ENCODE data around the gene WDR90.

WDR90 gene

GRCh38 chr16:670485-671352 is 21.6 kb downstream of the WDR90 start:
- H3K4me3 ChIP-seq = no peak overlapping the region

GRCh38 chr16:671353-672131 is 22.4 kb downstream of the WDR90 start:
- Histone ChIP-seq H3K4me3 (no peak overlapping the region), H3K27ac (no peak overlapping the region)
- DNase-seq (ENCODE audit: low spot score) = no peak
- no peak for TF ChIP-seq CTCF (IDR thresholded peaks at IDR 0.05)

More at GRCh38 chr16:670485-671352, 21.6 kb downstream of the WDR90 start:
- DNase-seq (ENCODE audit: low spot score) = no peak
- no peak for TF ChIP-seq CTCF (IDR thresholded peaks at IDR 0.05)
- H3K27ac ChIP-seq = no peak overlapping the region

- Histone ChIP-seq H3K27ac (no peak overlapping the region), H3K4me3 (no peak overlapping the region)
- no peak for TF ChIP-seq CTCF (IDR thresholded peaks at IDR 0.05)
- DNase-seq (ENCODE audit: low spot score) = no peak
These were observed 23.2 kb downstream of the WDR90 start for GRCh38 chr16:672371-672770.

- TF ChIP-seq CTCF (IDR thresholded peaks at IDR 0.05) = no peak
- Histone ChIP-seq H3K27ac (no peak overlapping the region), H3K4me3 (no peak overlapping the region)
- DNase-seq (ENCODE audit: low spot score) = no peak
These were observed 23.7 kb downstream of the WDR90 start for GRCh38 chr16:672851-673250.

GRCh38 chr16:673399-673991 is 24.3 kb downstream of the WDR90 start:
- no peak overlapping the region for H3K27ac ChIP-seq
- no peak for DNase-seq (ENCODE audit: low spot score)
- TF ChIP-seq CTCF (IDR thresholded peaks at IDR 0.05) = no peak
- H3K4me3 ChIP-seq = no peak overlapping the region

GRCh38 chr16:674214-674881 is 25.2 kb downstream of the WDR90 start:
- Histone ChIP-seq H3K4me3 (no peak overlapping the region), H3K27ac (no peak overlapping the region)
- no peak for DNase-seq (ENCODE audit: low spot score)
- TF ChIP-seq CTCF (IDR thresholded peaks at IDR 0.05) = no peak

All from coronary artery (tissue), 2 donors.